GM18870 (cell line): ENCODE measurements around the gene CDK6.

Experiments
- ATAC-seq: cut with Tn5 transposase; IDR thresholded peaks from one replicate; pipeline ENCODE4 v1.9.1; 2021; ENCODE audit warnings: moderate library complexity; ENCODE audit not compliant: unreplicated experiment

Gene CDK6

GRCh38 chr7:92740700-92741126 is 95.7 kb downstream of the CDK6 start:
- ATAC-seq, result no peak

DNA sequence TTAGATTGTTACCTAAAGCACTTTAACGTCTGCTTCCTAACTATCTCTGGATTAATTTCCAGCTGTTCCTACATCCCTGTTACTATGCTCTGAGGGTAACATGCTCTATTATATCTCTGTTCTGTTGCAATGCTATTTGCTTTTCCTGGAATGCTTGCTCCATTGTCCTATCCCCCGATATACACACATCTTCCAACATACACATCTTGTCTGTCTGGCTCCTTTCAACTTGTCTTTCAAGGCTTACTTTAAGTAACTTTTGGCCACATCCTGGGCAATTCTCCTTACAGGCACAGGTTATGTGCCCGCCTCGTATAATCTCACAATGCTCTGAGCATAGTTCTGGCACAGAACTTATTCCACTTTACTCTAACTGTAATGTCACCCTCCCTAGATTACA is 96.2 kb downstream of the CDK6 start:
- no peak for ATAC-seq

GRCh38 chr7:92739091-92739490 is 97.3 kb downstream of the CDK6 start:
- ATAC-seq, result no peak

- ATAC-seq, result peak; percentile 92
Observed at GRCh38 chr7:92737706-92738105, 98.7 kb downstream of the CDK6 start.

DNA sequence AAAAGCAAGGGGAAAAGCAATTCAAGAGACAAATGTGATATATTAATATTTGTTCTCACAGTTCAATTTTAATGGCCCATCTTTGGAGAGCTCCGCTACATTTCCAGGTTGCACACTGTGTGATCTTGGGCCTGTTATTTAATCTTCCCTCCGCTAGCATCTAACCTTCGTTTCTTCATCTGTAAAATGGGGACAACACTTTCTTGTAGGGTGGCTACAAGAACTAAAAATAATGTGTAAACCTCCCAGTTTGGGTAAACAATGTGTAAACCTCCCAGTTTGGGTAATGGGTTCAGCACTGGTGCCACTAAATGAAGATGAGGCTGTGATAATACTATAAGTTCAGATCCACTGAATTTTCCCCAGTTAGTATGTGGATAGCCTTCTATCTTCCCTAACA is 99.5 kb downstream of the CDK6 start:
- ATAC-seq, result no peak

DNA sequence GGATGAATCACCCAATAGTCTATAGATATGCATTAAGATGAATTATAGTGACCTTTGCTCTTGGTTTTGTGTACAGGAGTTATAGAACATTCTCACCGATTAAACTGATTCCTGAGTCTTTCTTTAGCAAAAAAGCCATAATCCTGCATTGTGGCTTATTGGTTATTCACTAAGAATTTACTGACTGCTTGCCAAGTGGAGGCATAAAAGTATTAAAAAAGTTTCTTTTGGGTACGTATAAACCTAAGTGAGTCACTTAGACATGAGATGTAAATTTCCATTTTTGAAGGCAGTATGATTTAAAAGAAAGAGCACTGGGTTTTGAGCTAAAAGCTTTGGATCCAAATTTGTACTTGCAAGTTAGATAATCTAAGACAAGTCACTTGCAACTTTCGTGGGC is 100.7 kb downstream of the CDK6 start:
- no peak for ATAC-seq

- no peak for ATAC-seq
Observed at GRCh38 chr7:92732316-92733036, 103.9 kb downstream of the CDK6 start.

GRCh38 chr7:92731335-92732063 is 104.9 kb downstream of the CDK6 start:
- ATAC-seq, result no peak

DNA sequence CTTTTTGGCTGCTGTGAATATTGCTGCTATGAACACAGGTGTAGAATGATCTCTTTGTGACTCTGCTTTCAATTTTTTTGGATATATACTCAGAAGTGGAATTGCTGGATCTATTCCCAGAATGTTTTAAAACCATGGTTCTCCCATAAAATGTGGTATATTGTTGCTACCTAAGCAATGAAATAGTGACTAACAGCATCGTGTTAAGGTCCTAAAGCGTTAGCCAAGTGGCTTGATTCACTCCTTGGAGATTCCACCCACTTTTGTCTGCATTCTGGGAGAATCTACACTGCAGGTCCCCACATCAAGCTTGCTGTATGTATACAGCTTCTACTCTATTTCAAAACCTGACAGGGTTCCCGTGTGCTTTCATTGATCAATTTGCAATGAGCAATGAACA is 105.6 kb downstream of the CDK6 start:
- no peak for ATAC-seq

DNA sequence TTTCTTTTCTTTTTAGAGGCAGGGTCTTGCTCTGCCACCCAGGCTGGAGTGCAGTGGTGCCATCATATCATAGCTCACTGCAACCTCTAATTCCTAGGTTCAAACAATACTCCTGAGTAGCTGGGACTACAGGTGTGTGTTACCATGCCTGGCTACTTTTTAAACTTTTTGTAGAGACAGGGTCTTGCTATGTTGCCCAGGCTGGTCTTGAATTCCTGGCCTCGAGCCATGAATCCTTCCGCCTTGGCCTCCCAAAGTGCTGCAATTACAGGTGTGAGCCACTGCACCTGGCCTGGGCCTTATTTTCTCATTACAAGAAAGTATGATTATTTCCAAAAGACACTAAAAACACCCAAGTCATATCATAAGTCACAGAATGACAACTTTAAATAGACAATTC is 106.6 kb downstream of the CDK6 start:
- ATAC-seq, result no peak

GRCh38 chr7:92729172-92729571 is 107.2 kb downstream of the CDK6 start:
- no peak for ATAC-seq

DNA sequence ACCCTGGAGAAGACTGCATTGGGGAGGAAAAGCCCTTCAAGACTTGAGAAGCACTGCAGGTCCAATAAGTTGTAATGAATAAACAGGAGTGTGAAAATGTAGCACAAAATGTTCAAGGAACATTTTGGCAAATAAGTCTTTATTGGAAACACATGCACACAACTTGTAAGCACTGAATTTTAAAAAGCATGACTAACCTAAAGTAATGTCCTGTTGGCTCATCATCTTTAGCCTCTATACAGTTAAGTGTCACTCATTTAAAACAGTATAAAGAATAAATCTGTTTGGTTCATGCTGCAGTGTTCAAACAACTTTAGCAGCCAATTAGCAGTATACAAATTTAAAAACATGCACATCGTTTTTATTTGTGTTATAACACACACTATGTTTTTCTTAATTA is 108.6 kb downstream of the CDK6 start:
- ATAC-seq, result no peak

DNA sequence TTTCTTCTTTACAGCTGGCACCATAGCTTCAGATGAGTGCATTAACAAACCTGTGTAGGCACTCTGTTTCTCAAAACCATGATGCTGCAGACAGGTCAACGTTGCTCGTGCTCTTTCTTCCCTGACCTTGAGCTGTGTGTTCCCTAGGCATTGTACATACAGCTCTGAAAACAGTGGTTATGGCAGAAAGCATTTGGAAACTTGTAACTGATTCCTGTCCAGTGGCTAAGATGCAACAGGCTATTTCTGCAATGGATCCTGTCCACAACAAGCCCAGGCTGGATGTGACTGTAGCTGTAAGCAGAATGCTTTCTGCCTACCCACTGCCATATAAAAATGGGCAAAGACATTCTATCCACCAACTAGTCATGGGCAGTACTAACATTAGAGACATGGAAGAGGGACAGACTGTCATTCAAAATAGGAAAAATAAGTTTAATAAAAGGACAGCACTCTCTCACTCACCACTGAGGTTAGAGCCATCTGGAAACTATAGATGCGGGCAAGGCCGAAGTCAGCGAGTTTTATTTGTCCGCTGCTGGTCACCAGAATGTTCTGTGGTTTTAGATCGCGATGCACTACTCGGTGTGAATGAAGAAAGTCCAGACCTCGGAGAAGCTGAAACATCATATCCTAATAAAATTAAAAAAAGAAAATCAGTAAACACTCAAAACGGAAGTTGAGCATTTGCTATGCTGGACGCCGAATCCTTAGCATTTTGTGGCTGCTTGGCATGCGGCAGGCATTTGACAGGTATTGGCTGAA is 111.0 kb downstream of the CDK6 start:
- no peak for ATAC-seq

DNA sequence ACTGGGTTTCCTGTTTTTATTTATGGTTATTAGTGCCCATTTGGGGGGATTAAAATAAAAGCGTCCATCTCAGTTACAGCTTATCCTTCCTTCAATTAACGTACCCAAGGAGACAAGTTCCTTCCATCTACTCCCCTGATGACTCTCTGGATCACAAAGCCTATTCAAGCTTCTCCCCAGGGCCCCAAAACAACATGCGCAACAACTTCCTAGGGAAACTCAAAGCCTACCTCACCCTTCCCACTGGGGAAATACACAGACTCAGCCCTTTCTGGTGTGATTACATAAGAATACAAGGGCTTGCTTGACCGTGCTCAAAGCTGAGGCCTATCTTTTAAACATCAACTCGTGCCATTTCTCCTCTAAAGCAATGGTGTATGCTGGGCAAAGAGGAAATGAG is 112.4 kb downstream of the CDK6 start:
- no peak for ATAC-seq

DNA sequence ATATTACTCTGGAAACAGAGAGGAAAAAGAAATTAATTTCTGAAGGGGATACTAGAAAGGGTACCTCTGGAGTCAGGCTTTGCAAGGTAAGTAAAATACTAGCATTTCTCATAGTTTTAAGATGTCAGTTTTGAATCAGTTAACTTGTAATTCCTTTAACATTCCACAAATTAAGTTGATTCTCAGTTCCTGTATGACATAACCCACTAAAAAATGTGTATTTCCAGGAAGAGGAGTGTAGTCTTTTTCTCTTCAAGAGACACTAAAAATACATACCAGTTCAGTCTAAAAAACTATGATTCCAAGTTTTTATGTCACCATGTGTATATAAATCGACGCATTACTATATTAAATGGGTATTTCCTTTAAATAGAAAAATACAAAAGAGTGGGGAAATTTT is 113.2 kb downstream of the CDK6 start:
- no peak for ATAC-seq

GRCh38 chr7:92722541-92722940 is 113.8 kb downstream of the CDK6 start:
- no peak for ATAC-seq

GRCh38 chr7:92720604-92721350 is 115.6 kb downstream of the CDK6 start:
- ATAC-seq, result peak; percentile 66

DNA sequence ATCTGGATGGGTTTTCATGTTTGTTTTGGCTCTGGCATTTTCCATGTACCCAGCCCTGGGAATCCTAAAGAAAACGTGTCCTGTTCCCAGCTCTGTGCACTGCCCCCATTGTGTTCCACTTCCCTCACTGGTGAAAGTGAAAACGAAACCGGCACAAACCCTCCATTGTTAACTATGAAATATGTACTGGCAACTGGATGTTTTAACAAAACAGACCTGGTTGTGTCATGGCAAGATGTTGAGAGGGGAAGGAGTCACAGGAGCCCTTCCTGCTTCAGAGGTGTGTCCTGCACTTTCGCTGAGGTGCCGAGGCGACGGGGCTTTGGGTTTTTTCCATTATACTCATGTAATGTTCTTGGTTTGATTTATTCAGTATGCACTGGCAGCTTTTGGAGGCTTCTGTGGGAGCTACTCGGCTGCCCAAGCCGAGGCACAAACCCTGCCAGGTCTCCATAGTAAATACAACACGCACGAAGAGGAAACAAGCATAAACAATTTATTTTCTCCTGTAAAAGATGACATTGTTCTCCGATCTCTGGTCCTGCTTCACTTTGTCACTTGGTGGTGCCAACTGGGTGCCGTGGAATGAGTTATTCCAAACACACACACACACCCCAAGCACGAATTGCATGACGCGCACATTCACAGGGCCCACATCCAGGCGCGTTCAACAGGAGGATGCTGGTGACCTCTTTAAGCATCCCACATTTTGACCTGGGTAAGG is 118.2 kb downstream of the CDK6 start:
- ATAC-seq, result peak; percentile 43

GRCh38 chr7:92717623-92717992 is 118.8 kb downstream of the CDK6 start:
- no peak for ATAC-seq

GRCh38 chr7:92716825-92717580 is 119.4 kb downstream of the CDK6 start:
- no peak for ATAC-seq
